Fibroblast of skin of back (primary cell): ENCODE results near the gene B4GALT2.

Source experiments
- DNase-seq: peaks from one replicate; pipeline ENCODE4 v3.0.0-alpha.2; 2013

The B4GALT2 gene

GRCh38 chr1:43970911-43971310 is 8.1 kb upstream of the B4GALT2 start:
- no peak for DNase-seq

- DNase-seq = no peak
Measured at GRCh38 chr1:43971336-43971980, 7.6 kb upstream of the B4GALT2 start.

DNA sequence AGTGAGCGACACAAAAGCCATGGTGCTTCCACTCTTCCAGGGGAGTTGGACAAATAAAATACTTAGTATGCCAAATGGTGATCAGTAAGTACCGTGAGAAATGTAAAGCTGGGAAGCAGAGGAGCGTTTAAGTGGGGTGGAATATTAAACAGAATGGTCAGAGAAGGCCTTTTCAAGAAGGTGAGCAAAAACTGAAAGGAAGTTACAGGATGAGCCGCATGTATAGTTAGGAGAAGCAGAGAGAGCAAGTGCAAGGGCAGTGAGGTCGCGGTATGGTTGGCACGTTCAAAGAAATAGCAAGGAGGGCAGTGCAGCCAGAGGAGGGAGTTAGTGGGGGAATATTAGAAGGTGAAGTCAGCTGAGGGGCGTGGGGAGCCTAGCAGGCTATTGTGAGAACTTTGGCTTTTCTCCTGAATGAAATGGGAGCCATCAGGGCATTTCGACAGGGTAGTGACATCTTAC is 5.0 kb upstream of the B4GALT2 start:
- DNase-seq = no peak

GRCh38 chr1:43974443-43975248 is 4.4 kb upstream of the B4GALT2 start, which contains the start of gene ATP6V0B:
Gene ATP6V0B, plus strand, starts transcription at chr1:43974960. Its CDS starts 81 bp downstream, at chr1:43975041.
- peak; percentile 94 for DNase-seq

GRCh38 chr1:43975249-43975961 is 3.6 kb upstream of the B4GALT2 start:
- no peak for DNase-seq

DNA sequence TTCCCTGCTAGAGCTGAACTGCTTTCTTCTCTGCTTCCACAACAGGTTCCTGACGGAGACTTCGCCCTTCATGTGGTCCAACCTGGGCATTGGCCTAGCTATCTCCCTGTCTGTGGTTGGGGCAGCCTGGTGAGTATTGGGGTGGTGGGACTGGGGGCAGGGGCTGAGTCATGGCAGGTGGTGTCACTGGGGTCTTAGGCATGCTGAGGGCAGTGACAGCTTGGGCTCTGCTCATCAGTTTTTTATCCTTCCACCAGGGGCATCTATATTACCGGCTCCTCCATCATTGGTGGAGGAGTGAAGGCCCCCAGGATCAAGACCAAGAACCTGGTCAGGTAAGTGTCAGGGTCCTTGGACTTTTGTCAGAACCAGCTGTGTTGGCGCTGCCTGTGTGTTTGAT is 3.0 kb upstream of the B4GALT2 start:
- no peak for DNase-seq

DNA sequence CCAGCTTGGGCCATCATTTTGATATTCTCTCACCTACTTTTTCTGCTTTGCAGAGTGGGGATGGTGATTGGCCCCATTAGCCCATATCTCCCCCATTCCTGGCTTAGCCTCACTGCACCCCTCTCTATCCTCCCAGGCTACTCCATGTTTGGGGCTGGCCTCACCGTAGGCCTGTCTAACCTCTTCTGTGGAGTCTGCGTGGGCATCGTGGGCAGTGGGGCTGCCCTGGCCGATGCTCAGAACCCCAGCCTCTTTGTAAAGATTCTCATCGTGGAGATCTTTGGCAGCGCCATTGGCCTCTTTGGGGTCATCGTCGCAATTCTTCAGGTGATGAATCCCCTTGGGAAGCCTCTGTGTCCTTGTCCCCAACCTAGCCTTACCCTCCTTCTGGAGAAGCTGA is 2.1 kb upstream of the B4GALT2 start:
- DNase-seq = no peak

DNA sequence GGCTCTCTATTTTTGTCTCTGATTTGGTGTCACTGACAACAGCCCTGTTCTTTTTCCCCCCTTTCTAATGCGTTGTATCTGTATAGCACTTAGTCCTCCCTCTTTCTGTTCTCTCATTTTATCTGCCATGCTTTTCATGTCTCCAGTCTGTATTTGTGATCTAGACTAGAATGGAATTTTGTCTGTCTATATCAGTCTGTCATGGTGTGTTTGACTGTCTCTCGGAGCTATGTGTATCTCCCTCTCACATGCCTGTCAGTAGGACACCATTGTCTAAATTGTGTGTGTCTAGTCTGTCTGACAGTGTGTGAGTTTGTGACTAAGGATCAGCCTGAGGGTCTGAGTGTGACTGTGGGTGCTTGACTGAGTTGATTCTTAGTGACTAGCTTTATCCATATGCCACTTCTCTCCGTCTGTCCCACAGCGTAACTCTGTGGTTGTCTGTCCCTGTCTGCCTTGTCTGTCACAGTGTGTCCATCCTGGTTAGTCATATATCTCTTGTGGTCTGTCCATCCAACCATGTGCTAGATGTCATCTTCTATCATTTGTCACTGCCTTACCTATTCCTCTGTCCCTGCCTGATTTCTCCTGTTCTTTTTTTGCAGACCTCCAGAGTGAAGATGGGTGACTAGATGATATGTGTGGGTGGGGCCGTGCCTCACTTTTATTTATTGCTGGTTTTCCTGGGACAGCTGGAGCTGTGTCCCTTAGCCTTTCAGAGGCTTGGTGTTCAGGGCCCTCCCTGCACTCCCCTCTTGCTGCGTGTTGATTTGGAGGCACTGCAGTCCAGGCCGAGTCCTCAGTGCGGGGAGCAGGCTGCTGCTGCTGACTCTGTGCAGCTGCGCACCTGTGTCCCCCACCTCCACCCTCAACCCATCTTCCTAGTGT is 1.4 kb upstream of the B4GALT2 start:
- no peak for DNase-seq

DNA sequence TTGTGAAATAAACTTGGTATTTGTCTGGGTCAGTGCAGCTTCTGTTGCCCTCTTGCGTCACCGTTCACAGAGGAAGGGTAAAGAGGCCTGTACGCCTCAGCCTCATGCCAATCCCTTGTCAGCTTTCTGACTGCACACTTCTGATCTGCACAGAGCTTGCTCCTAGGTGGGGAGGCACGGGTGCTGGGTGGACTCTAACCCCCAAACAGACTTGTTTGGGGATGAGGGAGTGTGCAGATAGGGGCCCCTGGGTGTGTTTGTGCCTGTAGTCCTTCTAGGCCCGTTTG is 803 bp upstream of the B4GALT2 start:
- no peak for DNase-seq

GRCh38 chr1:43979261-43979527 is 184 bp downstream of the B4GALT2 start:
- no peak for DNase-seq

DNA sequence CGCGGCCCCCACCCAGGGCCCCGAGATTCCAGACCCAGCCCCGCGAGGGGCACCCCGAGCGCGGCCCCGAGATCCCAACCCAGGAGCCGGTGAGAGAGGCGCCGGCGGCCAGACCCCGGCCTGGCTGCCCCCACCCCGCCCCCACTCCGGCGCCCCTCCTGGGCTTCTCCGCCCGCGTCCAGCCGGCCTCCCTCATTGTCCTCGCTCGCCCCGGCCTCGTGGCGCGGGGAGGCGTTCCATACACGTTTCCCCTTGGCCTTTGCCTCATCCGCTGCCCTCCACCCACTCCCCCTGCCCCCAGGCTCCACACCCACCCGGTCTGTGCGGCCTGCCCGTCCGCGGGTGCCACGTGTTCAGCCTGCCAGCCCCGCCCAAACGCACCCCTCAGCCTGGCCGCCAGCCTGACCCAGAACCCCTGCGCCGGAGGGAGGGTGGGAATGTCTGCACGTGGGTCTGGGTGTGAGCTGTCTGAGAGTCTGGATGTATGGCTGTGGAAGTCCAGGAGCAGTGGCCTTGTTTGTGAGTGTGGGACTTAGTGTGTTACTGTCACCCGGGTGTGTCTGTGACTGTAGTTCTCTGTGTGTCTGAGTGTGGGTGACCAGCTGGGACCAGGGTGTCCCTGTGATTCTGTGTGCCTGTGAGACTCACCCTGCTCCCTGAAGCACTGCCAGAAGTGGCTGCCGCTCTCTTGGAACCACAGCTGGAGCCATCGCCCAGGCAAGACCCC is 681 bp downstream of the B4GALT2 start:
- DNase-seq = peak; percentile 71

- DNase-seq = no peak
Measured at GRCh38 chr1:43980255-43981134, 1.5 kb downstream of the B4GALT2 start.

DNA sequence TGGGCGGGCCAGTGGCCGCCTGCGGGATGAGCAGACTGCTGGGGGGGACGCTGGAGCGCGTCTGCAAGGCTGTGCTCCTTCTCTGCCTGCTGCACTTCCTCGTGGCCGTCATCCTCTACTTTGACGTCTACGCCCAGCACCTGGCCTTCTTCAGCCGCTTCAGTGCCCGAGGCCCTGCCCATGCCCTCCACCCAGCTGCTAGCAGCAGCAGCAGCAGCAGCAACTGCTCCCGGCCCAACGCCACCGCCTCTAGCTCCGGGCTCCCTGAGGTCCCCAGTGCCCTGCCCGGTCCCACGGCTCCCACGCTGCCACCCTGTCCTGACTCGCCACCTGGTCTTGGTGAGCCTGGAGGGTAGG is 2.1 kb downstream of the B4GALT2 start:
- no peak for DNase-seq

GRCh38 chr1:43981636-43982035 is 2.6 kb downstream of the B4GALT2 start:
- no peak for DNase-seq

GRCh38 chr1:43982241-43982640 is 3.2 kb downstream of the B4GALT2 start:
- DNase-seq = no peak

GRCh38 chr1:43982808-43983207 is 3.8 kb downstream of the B4GALT2 start:
- no peak for DNase-seq

DNA sequence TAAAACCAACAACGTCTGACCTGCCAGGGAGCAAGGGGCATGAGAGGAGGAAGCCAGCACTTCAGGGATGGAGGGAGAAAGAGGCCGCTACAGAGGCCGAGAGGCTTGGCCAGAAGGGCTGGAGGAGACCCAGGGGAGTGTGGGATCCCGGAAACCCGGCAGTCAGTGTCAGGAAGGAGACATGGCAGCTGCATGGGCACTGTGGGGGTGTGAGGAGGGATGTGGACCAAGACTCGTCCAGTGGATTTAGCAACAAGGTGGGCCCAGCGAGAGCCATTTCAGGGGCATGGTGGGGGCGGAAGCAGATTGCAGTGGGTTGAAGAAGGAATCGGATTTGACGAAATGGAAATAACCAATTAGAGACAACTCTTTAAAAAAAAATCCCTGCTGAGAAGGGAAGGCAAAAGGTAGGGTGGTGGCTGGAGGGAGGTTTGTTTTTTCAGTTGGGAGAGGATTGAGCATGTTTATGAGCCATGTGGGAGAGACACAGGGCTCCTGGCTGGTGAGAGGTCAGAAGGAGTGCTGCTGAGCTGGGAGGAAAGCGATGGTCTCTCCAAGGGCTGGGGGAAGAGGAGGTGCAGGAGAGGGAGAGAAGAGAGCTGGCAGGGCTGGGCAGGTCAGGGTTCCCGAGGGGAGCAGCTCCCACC is 4.4 kb downstream of the B4GALT2 start:
- DNase-seq = no peak

DNA sequence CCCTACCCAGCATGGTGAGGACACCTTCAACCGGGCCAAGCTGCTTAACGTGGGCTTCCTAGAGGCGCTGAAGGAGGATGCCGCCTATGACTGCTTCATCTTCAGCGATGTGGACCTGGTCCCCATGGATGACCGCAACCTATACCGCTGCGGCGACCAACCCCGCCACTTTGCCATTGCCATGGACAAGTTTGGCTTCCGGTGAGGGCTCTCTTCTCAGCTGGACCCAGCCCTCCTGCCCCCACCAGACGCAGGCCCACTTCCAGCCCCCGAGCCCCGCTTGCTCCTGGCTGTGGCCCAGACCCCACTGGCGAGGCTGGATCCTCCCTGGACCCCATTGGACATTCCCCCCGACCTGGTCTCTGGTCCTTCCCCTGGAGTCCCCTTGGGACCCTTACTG is 5.8 kb downstream of the B4GALT2 start:
- no peak for DNase-seq

GRCh38 chr1:43985984-43986595 is 7.1 kb downstream of the B4GALT2 start:
- DNase-seq = no peak

DNA sequence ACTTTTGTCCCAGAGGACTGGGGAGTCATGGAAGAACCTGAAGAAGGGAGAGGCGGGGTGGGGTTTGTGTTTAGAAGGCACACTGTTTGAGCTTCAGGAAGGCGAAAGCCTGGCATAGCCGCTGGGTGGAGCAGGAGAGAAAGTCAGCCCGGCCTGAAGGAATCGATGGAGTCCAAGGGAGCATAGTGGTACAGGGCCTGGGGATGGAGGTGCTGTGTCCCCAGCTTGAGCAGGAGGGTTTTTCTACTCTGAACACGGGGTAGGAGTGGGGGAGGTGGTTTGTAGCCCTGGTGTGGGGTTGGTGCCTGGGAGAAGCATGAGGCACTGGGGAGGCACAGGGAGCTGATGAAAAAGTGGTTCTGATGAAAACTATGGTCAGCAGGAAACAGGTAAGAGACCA is 7.7 kb downstream of the B4GALT2 start:
- DNase-seq = no peak
